ENCODE results near the gene LSP1. TPM values are rescaled to one million over a fixed set of nuclear protein-coding genes. Genes with fewer than 3 reads are reported as not detected.

LSP1 gene
- total and polyA plus RNA-seq, 4 donors = 5.0 to 7.7 (median 5.7) TPM

DNA sequence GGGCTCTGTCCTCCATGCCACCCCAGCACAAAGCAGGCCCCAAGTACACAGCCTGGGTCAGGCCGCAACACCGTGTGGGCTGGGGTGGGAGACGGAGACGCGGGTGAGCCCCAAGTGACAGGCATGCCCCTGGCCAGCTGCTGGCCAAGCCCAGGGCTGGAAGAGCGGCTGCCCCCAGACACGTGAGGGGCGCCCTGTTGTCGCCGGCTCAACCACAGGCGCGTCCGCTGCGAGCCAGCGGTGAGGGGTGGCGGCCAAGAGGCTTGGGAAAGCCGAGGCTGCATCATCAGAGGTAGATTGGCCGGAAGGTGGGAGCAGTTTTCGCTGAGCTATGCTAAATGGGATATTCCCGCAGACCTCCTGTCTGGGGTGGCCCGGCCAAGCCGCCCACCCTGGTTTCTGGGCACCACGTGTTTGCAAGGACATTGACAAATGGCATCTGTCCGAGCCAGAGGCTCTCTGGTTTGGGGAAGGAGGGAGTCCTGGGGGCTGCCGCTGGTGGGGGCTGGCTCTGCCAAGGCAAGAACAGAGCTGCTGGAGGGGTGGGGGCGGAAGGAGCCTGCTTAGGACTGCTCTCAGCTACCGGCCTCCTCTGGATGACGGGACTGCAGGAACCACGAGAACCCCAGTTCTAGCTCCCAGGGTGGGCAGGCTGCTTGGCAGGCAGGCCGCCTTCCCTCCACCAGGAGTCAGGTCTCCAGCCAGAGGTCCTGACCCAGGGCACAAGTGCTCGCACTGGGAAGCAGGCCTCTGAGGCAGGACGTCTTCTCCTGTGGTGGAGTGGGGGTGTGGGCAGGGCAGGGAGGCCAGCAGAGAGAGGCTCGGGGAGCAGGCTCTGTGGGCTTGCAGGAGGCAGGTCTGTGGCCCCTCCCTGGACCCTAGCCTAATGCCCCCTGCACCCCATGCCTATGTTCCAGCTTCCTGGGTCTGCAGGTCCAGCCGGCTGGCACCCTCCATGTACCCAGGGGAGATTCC is 38.3 kb downstream of the LSP1 start (continued):
- TF ChIP-seq CTCF (IDR thresholded peaks at IDR 0.05; ENCODE audit: low read depth, low read length, missing input control) = no peak
- TF ChIP-seq, protein P1, sequence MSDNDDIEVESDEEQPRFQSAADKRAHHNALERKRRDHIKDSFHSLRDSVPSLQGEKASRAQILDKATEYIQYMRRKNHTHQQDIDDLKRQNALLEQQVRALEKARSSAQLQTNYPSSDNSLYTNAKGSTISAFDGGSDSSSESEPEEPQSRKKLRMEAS (IDR thresholded peaks at IDR 0.05) = no peak

- Histone ChIP-seq H3K9me3 (ENCODE audit: control insufficient read depth in 4 of 4, low read length in 3 of 4) (no peaks in the 10 kb centered on the region), H3K9ac (ENCODE audit: low read depth in 1 of 2, low read length in 2 of 2) (no peak within 1 kb of the TSS), H3K36me3 (ENCODE audit: control insufficient read depth in 4 of 4, insufficient read depth in 3 of 4, low read depth in 1 of 4, low read length in 3 of 4) (no peaks in the 10 kb centered on the region), H3K27ac (ENCODE audit: low read depth in 1 of 2, low read length in 2 of 2) (no peak within 1 kb of the TSS), H3K27me3 (ENCODE audit: control insufficient read depth in 4 of 4, insufficient read depth in 4 of 4, low read length in 3 of 4) (no peaks in the 10 kb centered on the region), H3K4me3 (ENCODE audit: low read depth in 1 of 3, low read length in 3 of 3) (no peak within 1 kb of the TSS), H3K4me1 (ENCODE audit: control insufficient read depth in 4 of 4, insufficient read depth in 4 of 4, low read length in 3 of 4) (peaks cover 0 to 6% (median 0%) of the 10 kb centered on the region in 4 donors)
- DNase-seq (ENCODE audit: low spot score) = no peak
- 84% methylated on average over 7 of the region's 7 CpGs for WGBS
- no peak for TF ChIP-seq HNF4G (IDR thresholded peaks at IDR 0.05)
- no peak for TF ChIP-seq EGR1 (IDR thresholded peaks at IDR 0.05; ENCODE audit: low read depth in 2 of 2)
- no peak for TF ChIP-seq YY1 (IDR thresholded peaks at IDR 0.05)
- no peak for TF ChIP-seq NR2F2 (IDR thresholded peaks at IDR 0.05)
- no peak for TF ChIP-seq HNF4A (conservative IDR thresholded peaks at IDR 0.05)
- no peak for TF ChIP-seq RAD21 (IDR thresholded peaks at IDR 0.05)
- no peak for TF ChIP-seq FOXA2 (IDR thresholded peaks at IDR 0.05)
- TF ChIP-seq GABPA (IDR thresholded peaks at IDR 0.05 in 1 of 2, conservative IDR thresholded peaks at IDR 0.05 in 1 of 2) = no peak
- TF ChIP-seq, protein P2, sequence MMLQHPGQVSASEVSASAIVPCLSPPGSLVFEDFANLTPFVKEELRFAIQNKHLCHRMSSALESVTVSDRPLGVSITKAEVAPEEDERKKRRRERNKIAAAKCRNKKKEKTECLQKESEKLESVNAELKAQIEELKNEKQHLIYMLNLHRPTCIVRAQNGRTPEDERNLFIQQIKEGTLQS (IDR thresholded peaks at IDR 0.05) = no peak
- TF ChIP-seq JUND (IDR thresholded peaks at IDR 0.05) = no peak
- TF ChIP-seq RXRA (IDR thresholded peaks at IDR 0.05) = no peak
- TF ChIP-seq, protein P3, sequence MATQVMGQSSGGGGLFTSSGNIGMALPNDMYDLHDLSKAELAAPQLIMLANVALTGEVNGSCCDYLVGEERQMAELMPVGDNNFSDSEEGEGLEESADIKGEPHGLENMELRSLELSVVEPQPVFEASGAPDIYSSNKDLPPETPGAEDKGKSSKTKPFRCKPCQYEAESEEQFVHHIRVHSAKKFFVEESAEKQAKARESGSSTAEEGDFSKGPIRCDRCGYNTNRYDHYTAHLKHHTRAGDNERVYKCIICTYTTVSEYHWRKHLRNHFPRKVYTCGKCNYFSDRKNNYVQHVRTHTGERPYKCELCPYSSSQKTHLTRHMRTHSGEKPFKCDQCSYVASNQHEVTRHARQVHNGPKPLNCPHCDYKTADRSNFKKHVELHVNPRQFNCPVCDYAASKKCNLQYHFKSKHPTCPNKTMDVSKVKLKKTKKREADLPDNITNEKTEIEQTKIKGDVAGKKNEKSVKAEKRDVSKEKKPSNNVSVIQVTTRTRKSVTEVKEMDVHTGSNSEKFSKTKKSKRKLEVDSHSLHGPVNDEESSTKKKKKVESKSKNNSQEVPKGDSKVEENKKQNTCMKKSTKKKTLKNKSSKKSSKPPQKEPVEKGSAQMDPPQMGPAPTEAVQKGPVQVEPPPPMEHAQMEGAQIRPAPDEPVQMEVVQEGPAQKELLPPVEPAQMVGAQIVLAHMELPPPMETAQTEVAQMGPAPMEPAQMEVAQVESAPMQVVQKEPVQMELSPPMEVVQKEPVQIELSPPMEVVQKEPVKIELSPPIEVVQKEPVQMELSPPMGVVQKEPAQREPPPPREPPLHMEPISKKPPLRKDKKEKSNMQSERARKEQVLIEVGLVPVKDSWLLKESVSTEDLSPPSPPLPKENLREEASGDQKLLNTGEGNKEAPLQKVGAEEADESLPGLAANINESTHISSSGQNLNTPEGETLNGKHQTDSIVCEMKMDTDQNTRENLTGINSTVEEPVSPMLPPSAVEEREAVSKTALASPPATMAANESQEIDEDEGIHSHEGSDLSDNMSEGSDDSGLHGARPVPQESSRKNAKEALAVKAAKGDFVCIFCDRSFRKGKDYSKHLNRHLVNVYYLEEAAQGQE (IDR thresholded peaks at IDR 0.05) = no peak
- no peak for TF ChIP-seq SP1 (IDR thresholded peaks at IDR 0.05)
- TF ChIP-seq, protein P4, sequence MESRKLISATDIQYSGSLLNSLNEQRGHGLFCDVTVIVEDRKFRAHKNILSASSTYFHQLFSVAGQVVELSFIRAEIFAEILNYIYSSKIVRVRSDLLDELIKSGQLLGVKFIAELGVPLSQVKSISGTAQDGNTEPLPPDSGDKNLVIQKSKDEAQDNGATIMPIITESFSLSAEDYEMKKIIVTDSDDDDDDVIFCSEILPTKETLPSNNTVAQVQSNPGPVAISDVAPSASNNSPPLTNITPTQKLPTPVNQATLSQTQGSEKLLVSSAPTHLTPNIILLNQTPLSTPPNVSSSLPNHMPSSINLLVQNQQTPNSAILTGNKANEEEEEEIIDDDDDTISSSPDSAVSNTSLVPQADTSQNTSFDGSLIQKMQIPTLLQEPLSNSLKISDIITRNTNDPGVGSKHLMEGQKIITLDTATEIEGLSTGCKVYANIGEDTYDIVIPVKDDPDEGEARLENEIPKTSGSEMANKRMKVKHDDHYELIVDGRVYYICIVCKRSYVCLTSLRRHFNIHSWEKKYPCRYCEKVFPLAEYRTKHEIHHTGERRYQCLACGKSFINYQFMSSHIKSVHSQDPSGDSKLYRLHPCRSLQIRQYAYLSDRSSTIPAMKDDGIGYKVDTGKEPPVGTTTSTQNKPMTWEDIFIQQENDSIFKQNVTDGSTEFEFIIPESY (IDR thresholded peaks at IDR 0.05) = no peak
- no peak for TF ChIP-seq FOXA1 (IDR thresholded peaks at IDR 0.05)
- no peak for TF ChIP-seq CTCF (IDR thresholded peaks at IDR 0.05; ENCODE audit: low read depth, low read length, missing input control)
- TF ChIP-seq, protein P1 (IDR thresholded peaks at IDR 0.05) = no peak
Observed at GRCh38 chr11:1891831-1892115, 38.9 kb downstream of the LSP1 start, which contains the start of gene PRR33. PRR33 (minus strand) TSS chr11:1891895; CDS start chr11:1890584, 1,311 bp downstream.

Data from liver (tissue), 9 donors.